HG03521 (cell line): Measurements from ENCODE around the gene DCPS.

Experiments
- ATAC-seq: cut with Tn5 transposase; IDR thresholded peaks from one replicate; pipeline ENCODE4 v1.9.1; 2021; ENCODE audit warnings: mild to moderate bottlenecking, moderate library complexity; ENCODE audit not compliant: unreplicated experiment

DCPS gene

DNA sequence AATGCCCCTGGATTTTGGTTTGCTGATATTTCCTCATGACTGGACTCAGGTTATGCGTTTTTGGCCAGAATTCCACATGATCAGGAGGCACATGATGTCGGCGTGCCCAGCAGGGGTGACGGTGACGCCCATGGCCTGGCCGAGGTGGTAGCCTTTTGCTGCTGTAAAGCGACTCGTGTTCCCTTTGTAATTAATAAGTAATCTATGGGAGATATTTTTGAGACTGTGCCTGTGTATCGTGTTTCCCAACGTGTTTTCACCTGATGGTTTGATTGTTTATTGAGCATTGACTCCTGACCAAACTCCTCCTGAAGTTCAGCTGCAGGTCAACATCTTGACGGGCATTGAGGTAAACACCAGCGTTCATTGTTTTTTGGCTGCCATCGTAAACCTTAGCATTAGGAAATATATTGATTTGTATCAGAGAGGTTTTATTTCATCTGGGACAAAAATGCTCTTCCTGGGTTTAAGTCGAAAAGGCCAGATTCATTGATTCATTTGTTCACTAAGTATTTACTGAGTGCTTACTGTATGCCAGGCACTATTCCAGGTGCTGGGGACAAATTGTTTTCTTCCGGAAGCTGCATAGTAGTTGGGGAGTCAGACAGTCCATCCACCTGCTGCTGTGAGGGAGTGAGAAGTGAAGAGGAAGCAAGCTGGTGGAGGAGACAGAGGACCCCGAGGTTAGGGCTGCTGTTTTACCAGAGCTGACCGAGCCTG lies 23.6 kb downstream of the DCPS start:
- ATAC-seq, result no peak

DNA sequence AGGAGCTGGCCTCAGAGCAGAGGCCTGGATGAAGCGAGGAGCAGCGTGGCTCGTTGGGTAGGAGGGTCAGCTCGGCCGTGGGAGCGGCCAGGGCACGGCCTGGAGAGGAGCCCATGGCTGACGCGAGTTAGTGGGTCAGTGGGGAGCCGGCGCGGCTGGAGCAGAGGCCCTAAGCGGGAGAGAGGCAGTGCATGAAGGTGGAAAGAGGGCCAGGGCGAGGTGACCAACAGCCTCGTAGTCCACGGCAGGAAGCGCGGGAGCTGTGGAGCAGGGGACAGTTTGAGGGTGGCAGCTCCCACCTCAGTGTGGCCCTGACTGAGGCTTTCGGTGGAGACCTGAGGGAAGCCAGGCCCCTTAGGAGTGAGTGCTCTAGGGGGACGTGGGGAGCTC lies 24.1 kb downstream of the DCPS start:
- ATAC-seq, result no peak

DNA sequence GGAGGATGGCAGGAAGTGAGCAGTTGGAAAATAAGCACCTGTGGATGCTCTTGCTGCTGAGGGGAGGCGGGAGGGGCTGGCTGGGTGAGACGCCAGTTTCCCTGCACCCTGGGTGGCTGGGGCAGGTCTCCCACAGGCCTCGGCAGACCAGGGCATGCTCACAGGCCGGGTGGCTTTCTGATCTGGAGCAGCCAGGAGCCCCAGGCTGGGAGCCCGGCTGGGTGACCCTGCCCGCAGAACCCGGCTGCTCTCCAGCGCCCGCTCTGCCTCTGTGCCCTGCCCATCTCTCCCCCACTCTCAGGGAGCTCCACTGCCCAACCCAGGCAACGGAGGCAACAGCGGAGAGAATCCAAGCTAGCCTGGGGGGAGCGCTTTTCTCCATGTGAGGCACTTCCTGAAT lies 24.6 kb downstream of the DCPS start:
- no peak for ATAC-seq

DNA sequence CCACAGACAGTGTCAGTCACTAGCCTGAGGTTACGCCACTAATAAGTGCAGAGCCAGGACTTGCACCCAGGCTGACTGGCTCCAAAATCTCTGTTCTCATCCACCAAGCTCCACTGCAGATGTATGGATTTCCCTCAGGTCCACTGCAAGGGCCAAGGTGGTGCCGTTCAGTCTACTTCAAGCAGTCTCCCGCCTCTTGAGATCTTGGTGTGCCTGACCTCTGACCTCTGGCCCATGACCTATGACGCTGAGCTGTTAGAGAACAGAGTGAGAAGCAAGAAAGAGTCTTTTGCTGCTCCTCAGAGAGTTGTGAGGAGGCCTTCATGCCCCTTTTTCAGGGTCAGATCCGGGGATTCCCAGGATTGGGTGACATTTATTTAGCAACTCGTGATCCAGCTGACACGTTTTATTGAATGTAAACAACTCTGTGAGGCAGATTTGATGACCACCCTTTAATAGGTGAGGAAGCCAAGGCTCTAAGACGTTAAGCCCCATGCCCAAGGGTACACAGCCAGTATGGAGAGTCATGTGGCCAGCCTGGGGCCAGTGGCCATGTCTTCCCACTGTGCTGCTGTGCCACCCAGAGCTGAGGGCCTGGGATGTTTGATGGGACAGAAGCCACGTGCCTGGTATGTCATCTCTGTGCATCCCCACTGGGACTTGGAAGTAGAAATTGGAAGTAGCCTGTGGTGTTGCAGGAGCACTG lies 25.2 kb downstream of the DCPS start:
- ATAC-seq, result no peak

DNA sequence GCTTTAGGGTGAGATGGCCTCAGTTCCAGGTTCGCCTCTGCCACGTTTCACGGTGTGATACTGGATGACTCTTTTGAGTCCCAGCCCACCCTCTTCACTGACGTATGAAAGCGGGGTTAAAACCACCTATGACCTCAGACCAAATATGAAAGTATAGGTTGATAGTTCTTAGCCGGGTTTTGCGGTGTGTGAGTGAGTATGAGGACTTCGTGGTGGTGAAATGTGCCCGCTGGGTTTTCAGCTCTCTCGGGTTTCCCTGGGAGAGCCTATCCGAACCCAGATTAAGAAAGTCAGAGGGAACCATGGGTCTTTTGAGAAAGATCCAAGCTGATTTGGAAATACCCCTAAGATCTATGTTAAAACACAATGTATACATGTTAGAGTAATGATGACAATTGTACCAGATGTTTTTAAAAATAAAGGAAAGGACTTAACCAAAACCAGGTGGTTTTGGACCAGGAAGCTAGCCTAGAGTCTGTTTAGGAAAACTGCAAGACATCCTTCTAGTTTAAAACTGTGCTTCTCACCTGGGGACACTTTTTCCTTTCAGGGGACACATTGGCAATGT lies 25.9 kb downstream of the DCPS start:
- no peak for ATAC-seq

DNA sequence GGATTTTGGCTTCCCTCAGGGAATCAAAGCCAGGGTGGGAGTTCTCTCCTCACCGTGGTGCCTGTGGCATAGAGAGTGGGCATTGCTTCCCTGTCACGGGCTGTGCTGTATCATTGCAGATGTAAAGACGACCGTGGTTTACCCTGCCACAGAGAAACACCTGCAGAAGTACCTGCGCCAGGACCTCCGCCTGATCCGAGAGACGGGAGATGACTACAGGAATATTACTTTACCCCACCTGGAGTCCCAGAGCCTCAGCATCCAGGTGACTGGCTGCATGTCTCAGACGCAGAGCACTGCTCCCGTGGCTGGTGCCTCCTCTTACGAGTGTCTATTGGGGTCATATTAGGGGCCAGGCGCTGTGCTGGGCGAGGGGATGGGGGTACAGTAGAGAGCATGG lies 27.4 kb downstream of the DCPS start:
- ATAC-seq, result no peak

DNA sequence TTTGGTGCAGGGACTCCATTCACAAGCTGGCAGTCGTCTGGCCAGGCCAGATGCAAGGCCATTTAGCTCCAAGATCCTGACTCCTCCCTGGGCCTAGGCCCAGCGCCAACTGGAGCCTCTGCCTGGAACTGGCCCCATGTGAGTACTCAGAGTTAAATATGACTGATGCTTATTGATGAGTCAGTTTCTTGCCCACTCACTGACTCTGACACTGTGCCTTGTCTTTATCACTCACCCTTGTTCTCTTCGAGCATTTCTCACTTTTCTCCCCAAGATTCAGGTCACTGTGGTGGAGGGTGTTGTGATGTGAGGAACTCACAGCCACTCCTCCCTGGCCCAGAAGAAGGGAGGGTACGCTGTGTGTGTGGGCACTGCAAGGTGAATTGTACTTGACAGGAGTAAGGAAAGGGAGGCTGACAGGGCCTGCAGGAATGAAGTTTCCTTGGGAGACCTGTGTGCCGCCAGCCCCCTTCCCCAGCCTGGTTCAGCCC lies 28.4 kb downstream of the DCPS start:
- ATAC-seq, result no peak

DNA sequence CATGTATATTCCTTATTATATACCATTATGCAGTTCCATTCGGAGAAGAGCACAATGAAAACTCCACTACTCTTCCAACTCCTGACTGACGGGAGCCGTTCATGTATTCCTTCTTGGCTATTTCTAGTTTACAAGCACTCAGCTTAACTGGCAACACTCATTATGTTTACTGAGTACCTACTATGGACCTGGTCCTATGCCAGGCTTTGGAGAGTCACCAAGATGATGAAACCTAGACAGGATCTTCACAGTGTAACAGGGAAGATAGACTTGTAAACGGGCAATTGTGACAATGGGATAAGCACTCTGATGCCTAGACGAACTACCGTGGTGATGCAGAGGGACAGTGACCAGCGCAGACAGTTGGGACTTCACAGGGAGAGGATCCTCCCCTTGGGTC lies 29.3 kb downstream of the DCPS start:
- no peak for ATAC-seq

DNA sequence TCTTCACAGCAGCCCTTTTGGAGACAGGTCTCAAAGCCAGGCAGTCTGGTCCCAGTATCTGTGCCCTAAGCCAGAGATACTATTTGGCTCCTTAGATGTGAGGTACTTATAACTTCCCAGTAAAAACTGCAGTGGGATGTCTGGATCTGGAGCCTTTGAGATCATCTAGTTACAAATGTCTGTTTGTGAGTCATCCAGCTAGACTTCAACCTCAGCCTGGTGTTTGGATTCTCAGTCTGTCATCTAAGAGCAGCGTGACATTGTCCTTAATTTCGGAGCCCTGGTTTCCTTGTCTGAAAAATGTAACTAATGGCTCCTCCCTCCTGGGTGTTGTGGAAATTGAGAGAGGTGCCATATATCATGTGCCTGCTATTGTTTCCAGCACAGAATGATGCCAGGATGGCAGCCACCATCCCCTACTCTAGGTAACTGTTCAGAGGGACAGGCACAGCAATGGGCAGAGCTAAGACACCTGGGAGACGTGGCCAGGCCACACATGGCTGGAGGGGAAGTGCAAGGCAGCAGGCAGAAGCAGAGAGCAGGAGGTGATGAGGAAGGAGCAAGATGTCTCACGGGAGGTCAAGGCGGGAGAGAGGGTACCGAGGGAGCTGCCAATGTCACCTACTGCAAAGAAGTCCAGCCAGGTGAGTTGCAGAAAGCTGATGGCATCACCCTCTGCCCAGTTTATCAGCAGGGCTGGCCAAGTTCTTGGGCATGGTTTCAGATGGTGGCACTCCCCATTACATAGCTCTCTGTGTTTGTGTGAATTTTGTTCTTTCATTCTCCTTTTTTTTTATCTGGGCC lies 31.0 kb downstream of the DCPS start:
- no peak for ATAC-seq

DNA sequence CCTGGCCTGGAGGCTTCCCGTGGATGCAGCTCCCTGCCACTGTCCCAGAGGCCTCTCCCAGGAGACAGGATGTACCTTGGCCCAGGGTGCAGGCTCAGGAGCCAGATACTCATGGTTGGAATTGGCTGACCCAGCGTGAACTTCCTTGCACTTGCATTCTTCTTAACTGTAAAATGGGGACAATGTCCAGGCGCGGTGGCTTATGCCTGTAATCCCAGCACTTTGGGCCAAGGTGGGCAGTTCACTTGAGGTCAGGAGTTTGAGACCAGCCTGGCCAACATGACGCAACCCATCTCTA lies 31.6 kb downstream of the DCPS start:
- no peak for ATAC-seq

DNA sequence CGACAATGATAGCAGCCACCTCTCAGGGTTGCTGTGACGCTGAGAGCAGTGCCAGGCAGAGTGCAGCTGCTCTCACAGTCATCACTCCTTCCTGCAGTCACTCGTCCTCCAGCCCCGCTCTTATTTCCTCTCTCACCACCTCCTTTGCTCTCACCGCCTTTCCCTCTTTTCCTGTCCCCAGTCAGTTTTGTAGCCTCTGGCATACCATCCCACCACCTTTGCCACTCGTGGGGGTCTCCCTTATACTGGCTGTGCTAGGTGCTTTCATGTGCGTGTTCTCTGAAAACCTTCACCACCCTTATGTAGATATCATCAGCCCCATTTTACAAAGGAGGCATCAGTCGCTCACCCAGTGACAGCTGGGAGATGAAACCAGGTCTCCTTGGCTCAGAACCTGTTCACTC lies 32.3 kb downstream of the DCPS start:
- ATAC-seq, result no peak

DNA sequence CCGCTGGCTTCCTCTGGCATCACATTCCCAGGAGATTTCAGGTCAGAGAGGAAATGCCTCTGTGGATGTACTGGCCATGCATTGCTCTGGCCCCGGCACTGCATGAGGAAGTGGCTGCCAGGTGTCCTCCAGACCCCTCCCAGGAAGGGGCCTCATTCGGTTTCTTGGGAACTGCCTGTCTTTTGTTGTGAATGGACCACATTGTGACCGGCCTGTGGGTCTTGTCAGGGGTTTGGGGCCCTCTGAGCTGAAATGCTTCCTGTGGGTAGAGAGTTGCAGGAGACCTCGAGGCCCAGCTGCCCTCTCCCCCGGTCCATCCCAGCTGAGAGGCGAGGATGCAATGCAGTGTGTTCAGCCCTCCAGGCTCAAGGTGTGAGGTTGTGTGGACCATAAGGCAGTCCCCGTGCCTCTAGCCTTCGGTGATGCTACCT lies 32.8 kb downstream of the DCPS start:
- no peak for ATAC-seq

DNA sequence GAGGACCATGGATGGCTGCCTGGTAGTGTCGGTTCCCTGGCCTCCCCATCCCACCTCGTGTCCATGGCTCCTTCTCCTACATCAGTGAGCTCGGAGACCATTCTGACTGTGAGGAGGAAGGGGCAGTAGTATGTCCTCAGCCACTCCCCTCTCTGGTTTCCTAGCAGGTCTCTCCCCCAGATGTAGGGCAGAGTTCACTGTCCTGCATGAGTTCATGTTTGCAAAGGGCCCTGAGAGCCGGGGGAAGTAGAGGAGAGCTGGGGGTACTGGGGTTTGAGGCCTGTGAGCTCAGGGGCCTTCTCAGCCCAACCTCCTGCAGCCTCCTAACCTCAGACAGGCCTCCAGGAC lies 33.2 kb downstream of the DCPS start:
- ATAC-seq, result no peak

DNA sequence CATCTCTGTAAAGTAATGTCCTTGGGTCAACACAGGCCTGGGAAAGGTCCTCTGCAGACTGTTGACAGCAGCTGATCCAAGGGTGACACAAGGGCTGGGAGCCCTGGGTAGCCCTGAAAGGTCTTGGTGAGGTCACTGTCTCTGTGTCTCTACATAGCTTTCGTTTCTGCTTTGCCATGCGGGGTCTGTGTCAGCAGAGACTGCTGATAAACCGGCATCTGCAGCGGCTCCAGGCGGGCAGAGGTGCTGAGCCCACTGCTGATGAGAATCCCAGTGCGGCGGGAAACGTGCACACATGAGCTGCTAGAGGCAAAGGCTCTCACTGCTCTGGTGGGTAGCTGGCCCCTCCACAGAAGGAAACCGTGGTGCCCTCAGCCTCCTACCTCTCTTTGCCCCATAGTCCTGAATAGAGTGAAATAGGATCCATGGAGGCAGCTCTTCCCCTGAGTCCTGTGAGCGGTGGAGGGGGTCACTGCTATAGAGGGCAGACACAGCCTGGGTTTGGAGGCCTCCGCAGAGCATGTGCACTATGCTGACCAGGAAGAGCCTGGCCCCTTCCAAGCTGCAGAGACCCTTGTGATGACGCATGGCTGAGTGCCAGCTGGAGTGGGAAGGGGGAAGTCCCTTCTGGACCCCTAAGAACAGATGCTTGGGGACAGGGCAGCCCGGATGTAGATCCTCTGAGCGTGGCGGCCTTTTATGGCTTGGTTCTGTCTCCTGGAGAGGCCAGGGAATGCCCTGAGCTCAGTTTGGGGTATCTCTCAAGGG lies 33.8 kb downstream of the DCPS start:
- ATAC-seq, result no peak

DNA sequence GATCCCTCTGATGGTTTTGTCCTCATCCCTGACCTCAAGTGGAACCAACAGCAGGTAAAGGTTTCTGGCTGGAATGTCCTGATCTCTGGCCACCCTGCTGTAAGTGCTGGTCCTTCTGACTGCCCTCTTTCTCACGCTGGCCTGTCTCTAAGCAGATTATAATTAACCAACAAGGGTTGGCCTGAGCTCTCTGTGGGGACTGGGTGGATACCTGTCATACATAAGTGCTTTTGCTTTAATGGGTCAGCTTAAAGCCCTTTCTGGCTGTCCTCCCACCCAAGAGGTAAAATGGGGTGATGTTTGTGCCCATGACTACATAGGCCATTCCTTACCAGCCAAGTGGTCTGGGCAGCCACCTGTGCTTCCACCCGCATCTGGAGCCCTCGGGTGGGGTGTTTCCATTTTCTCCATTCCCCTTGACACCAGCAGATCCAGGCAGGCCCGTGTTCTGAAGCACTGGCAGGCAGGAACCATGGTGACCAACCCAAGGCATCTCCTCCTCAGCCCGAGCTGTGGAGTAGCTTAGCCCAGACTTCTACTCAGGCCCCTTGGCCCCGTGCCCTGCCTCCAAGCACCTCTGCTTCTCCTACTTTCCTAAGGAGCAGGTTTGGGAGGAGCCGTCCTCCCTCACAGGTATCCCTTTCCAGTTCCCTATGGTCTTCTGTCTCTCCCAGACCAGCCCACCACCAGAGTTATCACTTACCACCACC lies 34.6 kb downstream of the DCPS start:
- no peak for ATAC-seq

DNA sequence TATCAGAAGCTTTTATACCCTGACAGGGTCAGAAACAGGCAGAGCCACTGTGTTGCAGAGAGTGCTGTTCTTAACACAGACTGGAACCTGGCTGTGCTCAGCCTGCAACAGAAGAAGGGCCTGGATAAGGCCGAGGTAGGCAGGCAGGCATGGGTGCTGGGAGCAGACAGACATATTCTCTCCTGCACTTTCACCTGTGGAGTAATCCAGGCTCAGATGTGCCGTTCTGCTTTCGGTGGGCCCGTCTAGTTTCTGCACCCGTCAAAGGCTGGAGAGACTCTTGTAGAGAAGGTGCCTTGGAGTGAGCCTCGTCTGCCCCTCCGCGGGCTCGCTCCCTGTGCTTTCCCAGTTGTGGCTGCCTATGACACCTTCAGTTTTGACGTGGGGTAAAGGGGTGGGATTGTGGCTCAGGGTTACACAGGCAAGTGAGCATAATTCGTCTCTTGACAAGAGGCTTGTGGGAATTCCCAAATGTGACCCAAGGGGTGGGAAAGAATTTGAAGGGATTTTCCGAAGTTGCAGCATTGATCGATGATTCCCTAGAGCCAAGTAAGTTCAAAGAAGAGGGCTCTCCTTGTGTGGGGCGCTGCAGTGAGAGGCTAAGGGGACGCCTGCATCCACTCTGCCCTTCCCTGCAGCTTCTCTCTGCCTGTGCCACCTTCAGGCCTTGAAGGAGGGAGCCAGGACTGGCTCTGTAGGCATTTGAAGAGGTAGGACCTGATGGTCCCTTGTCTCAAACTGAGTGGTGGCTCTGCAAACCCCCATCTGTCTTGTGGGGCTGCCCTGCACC lies 35.4 kb downstream of the DCPS start:
- ATAC-seq, result no peak

DNA sequence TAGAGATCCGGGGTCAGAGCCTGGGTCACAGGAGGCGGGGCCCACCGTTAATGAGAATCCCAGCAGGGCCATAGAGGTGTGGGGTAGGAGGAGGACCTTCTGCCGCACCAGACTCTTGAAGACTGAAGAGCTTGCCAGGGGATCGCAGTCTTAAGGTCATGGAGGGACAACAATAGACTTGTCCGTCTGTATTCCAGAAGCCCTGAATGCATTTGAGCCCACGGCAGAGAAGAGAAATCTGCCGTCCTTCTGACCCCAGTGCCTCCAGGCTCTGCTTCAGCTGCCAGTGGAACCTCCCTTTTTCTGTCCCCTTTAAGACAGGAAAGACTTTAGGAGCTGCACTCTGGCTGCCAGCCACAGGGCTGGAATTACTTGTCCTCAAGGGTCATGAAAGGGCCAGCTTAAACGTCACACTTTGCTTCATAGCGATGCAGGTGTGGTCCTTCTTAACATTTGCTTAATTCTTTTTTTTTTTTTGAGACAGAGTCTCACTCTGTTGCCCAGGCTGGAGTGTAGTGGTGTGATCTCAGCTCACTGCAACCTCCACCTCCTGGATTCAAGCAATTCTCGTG lies 36.1 kb downstream of the DCPS start:
- ATAC-seq, result no peak

DNA sequence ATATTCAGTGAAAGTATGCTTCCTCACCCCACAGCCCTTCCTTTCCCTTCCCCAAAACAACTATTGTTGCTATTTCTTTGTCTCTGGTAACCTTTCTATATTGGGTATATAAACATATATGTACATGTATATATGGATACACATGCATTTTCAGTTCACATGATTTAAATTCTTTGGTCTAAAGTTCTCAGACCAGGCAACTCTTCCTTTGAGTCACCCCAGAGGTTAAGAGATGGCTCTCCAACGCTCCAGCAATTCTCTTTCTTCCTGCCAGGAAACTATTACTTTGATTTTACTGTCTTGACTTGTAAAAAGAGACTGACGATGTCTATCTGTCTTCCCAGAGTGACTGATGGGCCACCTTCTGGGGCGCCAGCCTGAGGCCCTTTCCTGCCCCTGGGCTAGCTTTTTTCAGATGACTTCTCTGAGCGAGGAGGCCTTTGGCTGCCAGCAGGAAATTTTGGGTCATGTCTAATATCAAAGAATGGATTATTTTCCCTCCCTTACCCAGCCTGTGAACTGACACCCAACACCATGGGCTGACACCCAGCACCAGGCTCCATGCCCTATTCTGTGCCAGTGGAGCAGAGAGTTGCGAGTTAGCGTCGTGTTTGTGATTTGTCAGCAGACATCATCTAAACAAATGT lies 37.2 kb downstream of the DCPS start:
- ATAC-seq, result no peak

DNA sequence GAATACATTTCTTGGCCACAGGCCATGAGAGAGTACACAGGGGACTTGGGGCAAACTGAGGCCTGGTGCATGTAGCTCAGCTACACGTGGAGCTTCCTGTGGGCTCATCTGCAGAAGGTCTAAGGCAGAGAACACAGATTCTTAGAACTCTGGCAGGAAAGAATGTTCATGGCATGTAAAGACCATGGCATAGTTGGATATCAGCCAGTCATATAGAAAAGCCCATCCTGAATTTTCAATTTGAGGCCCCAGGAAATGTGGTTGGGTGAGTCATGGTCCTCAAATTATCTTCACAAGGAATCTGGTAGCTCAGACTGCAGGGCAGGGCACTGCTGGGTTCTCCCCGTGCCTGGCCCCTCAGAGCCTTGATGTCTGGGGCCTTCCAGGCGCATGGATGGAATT lies 37.9 kb downstream of the DCPS start:
- no peak for ATAC-seq
